ENCODE measurements around the gene PPP1R1B.
A peak's percentile ranks its signal among the peaks of the same experiment; 100 is the strongest.

PPP1R1B gene

GRCh38 chr17:39631403-39631802, 4.7 kb downstream of the PPP1R1B start:
- no peak for TF ChIP-seq CTCF (IDR thresholded peaks at IDR 0.05; ENCODE audit: extremely low read depth, missing control alignments)
- DNase-seq (ENCODE audit: low spot score): no peak

- DNase-seq (ENCODE audit: low spot score): no peak
Observed at GRCh38 chr17:39632153-39632941, 5.6 kb downstream of the PPP1R1B start.

GRCh38 chr17:39633570-39634183, 6.9 kb downstream of the PPP1R1B start:
- no peak for DNase-seq (ENCODE audit: low spot score)
- no peak for TF ChIP-seq CTCF (IDR thresholded peaks at IDR 0.05; ENCODE audit: extremely low read depth, missing control alignments)

More at GRCh38 chr17:39632153-39632941, 5.6 kb downstream of the PPP1R1B start:
- no peak for TF ChIP-seq CTCF (IDR thresholded peaks at IDR 0.05; ENCODE audit: extremely low read depth, missing control alignments)

GRCh38 chr17:39634384-39634871, 7.7 kb downstream of the PPP1R1B start:
- peak; percentile 29 for TF ChIP-seq CTCF (IDR thresholded peaks at IDR 0.05; ENCODE audit: extremely low read depth, missing control alignments)
- DNase-seq (ENCODE audit: low spot score): peak; percentile 66

GRCh38 chr17:39635614-39636176, 8.9 kb downstream of the PPP1R1B start:
- no peak for TF ChIP-seq CTCF (IDR thresholded peaks at IDR 0.05; ENCODE audit: extremely low read depth, missing control alignments)
- no peak for DNase-seq (ENCODE audit: low spot score)

- no peak for TF ChIP-seq CTCF (IDR thresholded peaks at IDR 0.05; ENCODE audit: extremely low read depth, missing control alignments)
- DNase-seq (ENCODE audit: low spot score): no peak
Observed at GRCh38 chr17:39636587-39636926, 9.8 kb downstream of the PPP1R1B start.

Data from GM20000 (cell line).